Astrocyte of the cerebellum (primary cell): ENCODE measurements around the gene LHFPL2.

ENCODE experiments used
- DNase-seq: peaks from one replicate; pipeline ENCODE4 v3.0.0-alpha.2; 2011; ENCODE audit warnings: low read depth
- H3K4me3 ChIP-seq: 2 replicates; pipeline ENCODE4 v1.5.1; 2011; ENCODE audit warnings: mild to moderate bottlenecking, low read depth, low read length, moderate library complexity
- in situ Hi-C: cut with HindIII; loops from 2 replicates; pipeline ENCODE4 v1.10.0; 2017; ENCODE audit warnings: low sequenced_read_pairs
- TF ChIP-seq, protein P1 (sequence below): IDR thresholded peaks from 2 replicates; pipeline ENCODE4 v1.5.1; 2012; ENCODE audit warnings: low read length, low read depth, moderate library complexity, mild to moderate bottlenecking; ENCODE audit errors: missing control alignments

The LHFPL2 gene

DNA sequence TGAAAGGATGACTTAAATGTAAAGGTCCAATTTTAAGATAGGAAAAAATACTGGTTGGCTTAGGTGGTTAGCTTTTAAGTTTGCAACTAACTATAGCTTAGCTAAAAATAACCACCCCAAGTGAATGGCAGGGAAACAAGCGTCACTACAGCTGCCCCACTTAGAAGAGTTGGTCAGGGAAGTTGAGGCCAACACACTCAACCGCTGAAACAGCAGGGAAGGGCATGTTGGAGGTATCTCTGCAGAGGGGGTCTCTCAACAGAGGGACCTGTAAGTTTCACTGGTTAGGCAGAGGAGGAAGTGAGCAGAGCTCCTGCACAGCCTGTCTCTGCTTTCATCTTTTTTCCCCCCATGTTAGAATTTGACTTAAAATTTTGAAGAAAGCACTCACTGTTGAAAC is 75.3 kb downstream of the LHFPL2 start:
- no peak for DNase-seq
- in situ Hi-C loops, result no loop called here
- TF ChIP-seq, protein P1, sequence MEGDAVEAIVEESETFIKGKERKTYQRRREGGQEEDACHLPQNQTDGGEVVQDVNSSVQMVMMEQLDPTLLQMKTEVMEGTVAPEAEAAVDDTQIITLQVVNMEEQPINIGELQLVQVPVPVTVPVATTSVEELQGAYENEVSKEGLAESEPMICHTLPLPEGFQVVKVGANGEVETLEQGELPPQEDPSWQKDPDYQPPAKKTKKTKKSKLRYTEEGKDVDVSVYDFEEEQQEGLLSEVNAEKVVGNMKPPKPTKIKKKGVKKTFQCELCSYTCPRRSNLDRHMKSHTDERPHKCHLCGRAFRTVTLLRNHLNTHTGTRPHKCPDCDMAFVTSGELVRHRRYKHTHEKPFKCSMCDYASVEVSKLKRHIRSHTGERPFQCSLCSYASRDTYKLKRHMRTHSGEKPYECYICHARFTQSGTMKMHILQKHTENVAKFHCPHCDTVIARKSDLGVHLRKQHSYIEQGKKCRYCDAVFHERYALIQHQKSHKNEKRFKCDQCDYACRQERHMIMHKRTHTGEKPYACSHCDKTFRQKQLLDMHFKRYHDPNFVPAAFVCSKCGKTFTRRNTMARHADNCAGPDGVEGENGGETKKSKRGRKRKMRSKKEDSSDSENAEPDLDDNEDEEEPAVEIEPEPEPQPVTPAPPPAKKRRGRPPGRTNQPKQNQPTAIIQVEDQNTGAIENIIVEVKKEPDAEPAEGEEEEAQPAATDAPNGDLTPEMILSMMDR, result no peak
- H3K4me3 ChIP-seq, result no peak overlapping the region

DNA sequence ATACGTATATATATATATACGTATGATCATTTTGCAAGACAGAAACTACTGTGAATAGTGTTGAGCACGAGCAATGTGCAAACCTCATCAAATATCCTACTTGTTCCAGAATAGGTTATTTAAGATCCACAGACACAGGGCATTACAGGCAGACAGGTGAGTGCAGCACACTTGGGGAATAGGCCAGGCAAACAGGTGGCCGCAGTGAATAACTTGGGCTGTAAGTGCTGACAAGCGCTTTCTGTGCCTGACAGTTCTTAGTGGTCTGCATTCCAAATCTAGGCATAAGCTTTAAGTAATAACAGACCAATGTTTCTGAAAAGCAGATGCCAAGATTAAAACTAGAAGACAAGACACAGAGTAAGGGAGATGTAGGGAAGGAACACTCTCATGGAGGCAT is 77.9 kb downstream of the LHFPL2 start:
- in situ Hi-C loops, result no loop called here
- TF ChIP-seq, protein P1, result no peak
- no peak overlapping the region for H3K4me3 ChIP-seq
- no peak for DNase-seq

DNA sequence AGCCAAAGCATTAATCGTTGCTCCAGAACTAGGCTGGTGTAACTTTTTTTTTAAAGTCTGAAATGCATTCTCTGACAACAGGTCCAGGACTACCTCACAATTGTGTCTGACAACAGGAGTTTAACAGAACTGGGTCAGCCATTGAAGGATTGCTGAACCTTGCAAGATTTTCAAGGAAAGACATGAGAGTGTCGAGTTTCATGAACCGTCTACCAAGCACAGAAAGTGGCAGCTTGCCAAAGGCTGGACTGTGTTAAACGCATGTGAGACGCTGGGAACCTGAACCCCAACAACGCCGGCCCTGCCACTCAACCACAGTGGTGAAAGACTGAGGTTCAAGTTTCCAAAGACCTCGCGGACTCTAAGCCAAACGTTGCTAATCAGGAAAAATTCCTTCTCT is 79.1 kb downstream of the LHFPL2 start:
- DNase-seq, result peak; percentile 83
- TF ChIP-seq, protein P1, result no peak
- no peak overlapping the region for H3K4me3 ChIP-seq
- in situ Hi-C loops, result no loop called here

DNA sequence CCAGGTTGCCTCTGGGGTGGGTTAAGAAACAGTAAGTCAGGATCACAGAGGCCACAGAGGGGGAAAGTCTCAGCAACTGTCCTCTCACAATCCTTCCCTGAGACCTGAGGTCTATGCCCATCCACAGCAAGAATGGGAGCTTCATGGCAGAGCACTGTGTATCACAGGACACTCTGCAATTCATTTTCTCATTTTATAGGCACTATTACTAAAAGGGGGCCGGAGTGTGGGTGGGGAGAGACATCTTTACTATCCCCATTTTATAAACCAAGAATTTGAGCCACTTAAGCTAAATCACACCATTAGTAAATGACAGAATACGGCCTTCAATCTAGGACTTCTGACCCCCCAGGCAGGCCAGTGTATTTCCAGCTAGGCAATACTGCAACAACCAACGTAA is 79.9 kb downstream of the LHFPL2 start:
- in situ Hi-C loops, result no loop called here
- no peak for DNase-seq
- no peak overlapping the region for H3K4me3 ChIP-seq
- TF ChIP-seq, protein P1, result no peak

DNA sequence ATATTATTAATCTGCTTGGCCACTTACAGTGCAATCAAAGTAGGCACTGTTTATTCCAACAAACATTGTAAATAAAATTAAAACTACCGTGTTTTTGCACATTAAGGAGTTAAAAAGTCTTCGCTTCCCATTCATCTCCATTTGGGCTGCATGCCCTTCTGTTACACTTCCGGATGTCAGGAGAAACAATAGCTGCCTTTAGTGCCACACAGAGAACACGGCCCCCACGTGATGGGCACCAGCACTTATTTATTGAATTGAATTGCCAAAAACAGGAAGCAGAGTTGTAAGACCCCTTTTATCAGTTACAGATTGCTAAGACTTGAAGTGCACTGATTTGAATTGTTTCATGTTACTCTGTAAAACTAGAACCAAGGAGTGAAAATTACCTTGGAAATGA is 80.4 kb downstream of the LHFPL2 start:
- no peak overlapping the region for H3K4me3 ChIP-seq
- in situ Hi-C loops, result no loop called here
- TF ChIP-seq, protein P1, result no peak
- DNase-seq, result no peak

DNA sequence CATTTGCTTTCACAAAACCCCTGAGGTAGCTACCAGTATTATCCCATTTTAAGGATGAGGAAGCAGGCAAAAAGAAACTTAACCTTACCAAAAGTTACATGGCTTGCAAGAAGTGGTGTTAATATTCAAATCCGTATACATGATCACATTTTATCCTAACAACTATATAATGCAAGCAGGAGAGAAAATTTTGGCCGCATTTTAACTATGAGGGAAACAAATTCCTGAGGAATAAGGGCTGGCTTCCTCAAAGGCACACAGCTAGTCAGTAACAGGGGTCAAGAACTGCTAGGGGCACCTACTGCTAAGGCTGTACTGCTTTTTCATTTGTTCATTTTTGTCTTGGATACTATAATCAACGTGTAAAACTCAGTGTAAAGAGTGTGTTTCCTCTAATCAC is 81.0 kb downstream of the LHFPL2 start:
- TF ChIP-seq, protein P1, result no peak
- no peak for DNase-seq
- in situ Hi-C loops, result no loop called here
- no peak overlapping the region for H3K4me3 ChIP-seq
